Esophagus (tissue), 2 donors: ENCODE results near the gene CDH13. TPM values are rescaled to one million over a fixed set of nuclear protein-coding genes. Genes with fewer than 3 reads are reported as not detected.

Source experiments
- H3K27ac ChIP-seq, 2 donors: one replicate each; pipeline ENCODE4 v1.5.1; 2013; ENCODE audit warnings: low read depth in 2 of 2, mild to moderate bottlenecking in 2 of 2, inconsistent platforms in 1 of 2, low read length in 1 of 2, moderate library complexity in 1 of 2
- H3K27me3 ChIP-seq, 2 donors: one replicate each; pipeline ENCODE4 v1.6.1; 2013; ENCODE audit warnings: low read length in 2 of 2, control low read depth in 1 of 2, mild to moderate bottlenecking in 1 of 2; ENCODE audit not compliant: insufficient read depth in 2 of 2, control insufficient read depth in 1 of 2
- H3K36me3 ChIP-seq, 2 donors: one replicate each; pipeline ENCODE4 v1.6.1; 2013; ENCODE audit warnings: low read length in 1 of 2; ENCODE audit not compliant: control insufficient read depth in 2 of 2, insufficient read depth in 2 of 2
- H3K4me1 ChIP-seq, 2 donors: one replicate each; pipeline ENCODE4 v1.6.1; 2013; ENCODE audit warnings: low read length in 1 of 2; ENCODE audit not compliant: control insufficient read depth in 2 of 2, insufficient read depth in 2 of 2
- H3K4me3 ChIP-seq, 2 donors: one replicate each; pipeline ENCODE4 v1.5.1; 2013; ENCODE audit warnings: low read length in 2 of 2, mild to moderate bottlenecking in 2 of 2, low read depth in 1 of 2, moderate library complexity in 1 of 2
- H3K9me3 ChIP-seq, 2 donors: one replicate each; pipeline ENCODE4 v1.6.1; 2013; ENCODE audit warnings: mild to moderate bottlenecking in 2 of 2, low read depth in 1 of 2, low read length in 1 of 2, moderate library complexity in 1 of 2; ENCODE audit not compliant: control insufficient read depth in 2 of 2, insufficient read depth in 1 of 2
- WGBS, 2 donors: extraction: QIAGEN DNeasy Blood & Tissue Kit; methylation state at CpG; one replicate each; pipeline ENCODE4 v1.1.7; 2013; 5-methylcytosine and 5-hydroxymethylcytosine counted together
- polyA plus RNA-seq, 2 donors: library from polyadenylated mRNA; stranded (reverse); fragments of 200-250 nt; gene quantifications; one replicate each; pipeline ENCODE4 v1.2.3, GENCODE V29; 2013
- donor health status: healthy with polysubstance abuse.
- donor health status: Bipolar disorder and iron deficiency.

The CDH13 gene
- polyA plus RNA-seq, 2 donors, result 1.3 to 4.3 TPM

GRCh38 chr16:82874271-82874670 lies 247.5 kb downstream of the CDH13 start:
- Histone ChIP-seq H3K27ac (no peak overlapping the region), H3K36me3 (no peaks in the 10 kb centered on the region), H3K9me3 (peaks cover 0 to 4% of the 10 kb centered on the region in 2 donors), H3K4me3 (no peak overlapping the region), H3K27me3 (no peaks in the 10 kb centered on the region), H3K4me1 (no peaks in the 10 kb centered on the region)
- 57 to 74% methylated on average over 7 of the region's 7 CpGs for WGBS, 2 donors

GRCh38 chr16:82874672-82875071 lies 247.9 kb downstream of the CDH13 start:
- H3K27me3 ChIP-seq, result no peaks in the 10 kb centered on the region
- no peaks in the 10 kb centered on the region for H3K4me1 ChIP-seq
- H3K4me3 ChIP-seq, result no peak overlapping the region
- H3K36me3 ChIP-seq, result no peaks in the 10 kb centered on the region
- H3K9me3 ChIP-seq, result peaks cover 0 to 4% of the 10 kb centered on the region in 2 donors
- H3K27ac ChIP-seq, result no peak overlapping the region
- whole genome bisulfite sequencing, 2 donors, result 98 to 100% methylated on average over 1 of the region's 1 CpG

GRCh38 chr16:82876951-82877350 lies 250.2 kb downstream of the CDH13 start:
- no peaks in the 10 kb centered on the region for H3K4me1 ChIP-seq
- no peaks in the 10 kb centered on the region for H3K27me3 ChIP-seq
- no peak overlapping the region for H3K4me3 ChIP-seq
- H3K27ac ChIP-seq, result no peak overlapping the region
- H3K9me3 ChIP-seq, result no peaks in the 10 kb centered on the region
- no peaks in the 10 kb centered on the region for H3K36me3 ChIP-seq

- WGBS, 2 donors, result 69 to 79% methylated on average over 5 of the region's 5 CpGs
These were observed 251.7 kb downstream of the CDH13 start for GRCh38 chr16:82878466-82878865.

GRCh38 chr16:82880346-82880745 lies 253.6 kb downstream of the CDH13 start:
- Histone ChIP-seq H3K27ac (no peak overlapping the region), H3K4me1 (no peaks in the 10 kb centered on the region), H3K9me3 (no peaks in the 10 kb centered on the region), H3K36me3 (no peaks in the 10 kb centered on the region), H3K4me3 (no peak overlapping the region), H3K27me3 (no peaks in the 10 kb centered on the region)
- 84 to 95% methylated on average over 4 of the region's 4 CpGs for WGBS, 2 donors

More at GRCh38 chr16:82878466-82878865, 251.7 kb downstream of the CDH13 start:
- Histone ChIP-seq H3K4me1 (no peaks in the 10 kb centered on the region), H3K36me3 (no peaks in the 10 kb centered on the region), H3K27ac (no peak overlapping the region), H3K4me3 (no peak overlapping the region), H3K9me3 (no peaks in the 10 kb centered on the region), H3K27me3 (no peaks in the 10 kb centered on the region)

- WGBS, 2 donors, result 92 to 95% methylated on average over 3 of the region's 3 CpGs
These were observed 254.7 kb downstream of the CDH13 start for GRCh38 chr16:82881516-82881915.

GRCh38 chr16:82882226-82882625 lies 255.5 kb downstream of the CDH13 start:
- 94 to 95% methylated on average over 6 of the region's 6 CpGs for WGBS, 2 donors
- Histone ChIP-seq H3K4me3 (no peak overlapping the region), H3K27me3 (no peaks in the 10 kb centered on the region), H3K36me3 (no peaks in the 10 kb centered on the region), H3K9me3 (no peaks in the 10 kb centered on the region), H3K4me1 (no peaks in the 10 kb centered on the region), H3K27ac (no peak overlapping the region)

More at GRCh38 chr16:82881516-82881915, 254.7 kb downstream of the CDH13 start:
- no peaks in the 10 kb centered on the region for H3K4me1 ChIP-seq
- H3K27ac ChIP-seq, result no peak overlapping the region
- H3K4me3 ChIP-seq, result no peak overlapping the region
- no peaks in the 10 kb centered on the region for H3K36me3 ChIP-seq
- no peaks in the 10 kb centered on the region for H3K27me3 ChIP-seq
- no peaks in the 10 kb centered on the region for H3K9me3 ChIP-seq

- Histone ChIP-seq H3K9me3 (no peaks in the 10 kb centered on the region), H3K27me3 (no peaks in the 10 kb centered on the region), H3K4me3 (no peak overlapping the region), H3K36me3 (no peaks in the 10 kb centered on the region), H3K27ac (no peak overlapping the region), H3K4me1 (no peaks in the 10 kb centered on the region)
- 54 to 66% methylated on average over 5 of the region's 5 CpGs for WGBS, 2 donors
These were observed 256.4 kb downstream of the CDH13 start for GRCh38 chr16:82882982-82883835.

- no peaks in the 10 kb centered on the region for H3K4me1 ChIP-seq
- no peaks in the 10 kb centered on the region for H3K36me3 ChIP-seq
- WGBS, 2 donors, result 82 to 84% methylated on average over 4 of the region's 4 CpGs
- H3K9me3 ChIP-seq, result no peaks in the 10 kb centered on the region
- no peak overlapping the region for H3K27ac ChIP-seq
- H3K4me3 ChIP-seq, result no peak overlapping the region
- no peaks in the 10 kb centered on the region for H3K27me3 ChIP-seq
These were observed 257.6 kb downstream of the CDH13 start for GRCh38 chr16:82884320-82884898.

- no peaks in the 10 kb centered on the region for H3K27me3 ChIP-seq
These were observed 259.4 kb downstream of the CDH13 start for GRCh38 chr16:82886146-82886545.

More at GRCh38 chr16:82886146-82886545, 259.4 kb downstream of the CDH13 start:
- no peaks in the 10 kb centered on the region for H3K36me3 ChIP-seq
- no peaks in the 10 kb centered on the region for H3K9me3 ChIP-seq
- 72 to 79% methylated on average over 2 of the region's 2 CpGs for WGBS, 2 donors
- H3K4me1 ChIP-seq, result no peaks in the 10 kb centered on the region
- no peak overlapping the region for H3K4me3 ChIP-seq
- H3K27ac ChIP-seq, result no peak overlapping the region
